8988T (cell line): ENCODE results near the gene ZNRF1.
"Not testable (repeated sequence)": the region's sequence is repeated elsewhere in the genome, so short reads cannot be mapped to it uniquely, and the experiment has no call there.

Source experiments
- DNase-seq: peaks from one replicate; pipeline ENCODE4 v3.0.0; 2011

Gene ZNRF1

DNA sequence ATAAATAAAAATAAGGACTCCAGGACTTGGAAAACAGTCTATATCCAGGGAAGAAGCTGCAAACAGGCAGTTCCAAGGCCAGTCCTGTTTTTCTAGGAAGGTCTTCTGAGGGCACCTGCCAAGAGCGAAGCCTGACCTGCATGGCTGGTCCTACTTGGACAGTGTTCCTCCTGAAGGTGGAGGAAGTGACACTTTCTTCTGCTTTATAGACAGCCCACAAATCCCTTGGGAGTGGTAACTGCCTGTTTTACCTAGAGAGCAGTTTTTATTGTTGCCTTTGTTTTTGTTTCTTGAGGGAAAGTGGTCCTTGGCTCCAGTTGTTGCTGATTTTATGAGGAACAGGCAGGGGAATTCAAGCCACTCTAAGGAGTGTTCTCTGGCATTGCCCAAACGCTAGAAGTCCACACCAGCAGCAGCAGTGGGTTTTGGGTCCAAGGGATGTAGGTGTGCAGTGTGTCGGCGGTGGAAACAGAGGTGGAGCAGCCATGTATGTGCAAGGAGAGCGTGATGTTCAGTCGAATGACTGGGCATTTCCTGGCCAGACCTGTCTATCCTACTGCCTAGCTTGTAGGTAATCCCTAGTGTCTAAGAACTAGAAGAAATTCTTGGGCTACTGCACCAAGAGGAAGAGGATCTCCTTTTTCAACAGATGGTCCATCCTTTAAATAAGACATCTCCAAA lies 82.5 kb downstream of the ZNRF1 start:
- DNase-seq, result no peak

DNA sequence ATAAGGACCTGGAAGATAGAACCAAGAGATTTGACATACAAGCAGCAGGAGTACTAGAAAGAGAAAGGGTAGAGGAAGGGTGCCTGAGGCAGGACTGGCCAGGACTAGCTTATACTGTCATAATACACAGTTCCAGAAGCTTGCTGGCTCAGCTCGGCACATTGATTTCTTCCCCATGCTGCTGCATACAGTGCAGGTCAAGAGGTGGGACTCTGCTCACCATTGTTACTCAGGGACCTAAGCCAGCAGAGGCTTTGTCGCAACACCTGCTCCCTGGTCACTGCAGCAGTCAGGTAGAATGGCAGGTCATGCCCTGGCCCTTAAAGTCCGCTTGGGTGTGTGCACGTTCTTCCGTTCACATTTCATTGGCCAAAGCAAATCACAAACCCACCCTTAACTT lies 85.0 kb downstream of the ZNRF1 start:
- DNase-seq, result no peak

DNA sequence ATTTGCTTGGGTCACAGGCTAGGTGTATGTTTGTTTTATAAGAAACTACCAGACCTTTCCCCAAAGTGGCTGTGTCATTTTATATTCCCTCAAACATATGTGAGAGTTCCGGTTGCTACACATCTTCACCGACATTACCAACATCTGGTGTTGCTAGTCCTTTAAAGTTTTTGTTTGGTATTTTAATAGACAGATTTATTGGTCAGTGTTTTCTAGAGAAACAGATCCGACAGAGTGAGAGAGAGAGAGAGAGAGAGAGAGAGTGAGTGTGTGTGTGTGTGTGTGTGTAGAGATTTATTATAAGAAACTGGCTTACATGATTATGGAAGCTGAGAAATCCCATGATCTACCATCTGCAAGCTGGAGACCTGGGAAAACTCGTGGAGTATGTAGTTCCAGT lies 86.7 kb downstream of the ZNRF1 start:
- no peak for DNase-seq

DNA sequence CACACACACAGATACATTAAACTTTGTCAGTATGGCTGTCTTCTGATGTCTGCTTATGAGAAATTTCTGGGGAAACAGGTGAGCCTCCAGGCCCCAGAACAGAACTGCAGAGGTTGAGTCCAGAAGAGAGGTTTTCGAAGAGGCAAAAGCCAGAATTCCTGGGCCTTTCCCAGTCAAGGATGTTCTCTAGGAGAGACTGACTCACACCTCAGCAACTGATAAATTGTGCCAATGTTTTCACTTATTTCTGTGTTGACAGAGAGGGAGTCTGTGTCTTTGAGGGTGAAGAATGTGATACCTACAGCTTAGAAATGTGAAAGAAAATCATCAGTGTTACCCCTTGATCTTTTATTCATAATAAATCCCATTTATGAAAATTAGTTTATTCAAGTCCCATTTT lies 87.5 kb downstream of the ZNRF1 start:
- DNase-seq, result no peak

DNA sequence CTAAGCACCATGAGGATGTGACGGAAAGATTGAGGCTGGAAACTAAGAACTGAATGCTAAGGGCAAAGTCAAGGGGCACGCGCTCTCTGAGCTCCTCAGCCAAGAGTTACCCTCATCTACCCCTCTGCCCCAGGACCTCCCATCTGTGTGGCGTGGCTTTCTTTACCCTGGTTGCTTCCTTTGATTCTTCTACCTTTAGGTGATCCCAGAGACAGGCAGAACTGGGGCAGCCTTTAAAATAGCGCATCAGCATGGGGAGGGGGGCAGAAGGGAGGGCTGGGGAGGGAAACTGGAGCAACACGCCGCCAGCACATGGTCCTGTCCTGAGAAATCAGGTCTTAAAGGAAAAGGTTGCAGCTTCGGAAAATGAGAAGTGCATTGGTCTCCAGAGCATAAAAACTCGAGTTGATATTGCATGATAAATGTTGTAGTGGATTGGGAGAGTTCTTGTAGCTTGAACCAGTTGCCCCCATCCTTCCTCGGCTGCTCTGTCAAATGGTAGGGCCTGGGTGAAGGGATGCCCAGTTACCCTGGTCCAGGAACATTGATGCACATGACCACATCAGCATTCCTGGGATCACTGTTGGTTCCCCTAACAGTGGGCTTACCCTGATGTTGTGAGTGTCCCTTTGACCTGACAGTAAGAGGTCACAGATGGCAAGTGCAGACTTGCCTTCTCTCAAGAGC lies 88.0 kb downstream of the ZNRF1 start:
- DNase-seq, result no peak

DNA sequence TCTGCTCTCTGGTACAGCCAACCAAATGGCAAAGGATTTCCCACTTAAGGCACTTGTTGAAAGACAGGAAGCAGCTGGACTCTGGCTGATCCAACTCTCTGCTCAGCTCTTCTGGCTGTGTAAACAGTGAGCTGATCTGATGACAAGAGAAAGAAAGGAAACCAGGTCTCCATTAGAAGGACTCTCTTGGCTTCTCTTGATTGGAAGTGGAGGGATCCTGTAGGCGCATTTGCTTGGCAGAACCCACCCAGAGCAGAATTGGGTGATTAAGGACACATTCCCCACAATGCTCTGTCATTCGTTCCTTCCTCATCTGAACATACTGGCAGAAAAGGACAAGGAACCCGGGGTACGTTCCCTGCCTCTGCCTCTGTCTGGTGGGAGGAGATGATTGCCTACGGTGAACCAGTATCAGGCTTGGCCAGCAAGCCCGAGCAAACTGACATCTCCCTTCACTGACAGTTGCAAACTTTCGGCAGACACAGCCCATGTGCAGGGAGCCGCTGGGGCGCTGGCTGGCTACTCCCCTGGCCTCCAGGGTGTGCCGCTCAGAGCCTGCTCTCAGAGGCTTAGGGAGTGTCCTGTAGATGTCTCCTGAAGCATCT lies 88.7 kb downstream of the ZNRF1 start:
- no peak for DNase-seq

DNA sequence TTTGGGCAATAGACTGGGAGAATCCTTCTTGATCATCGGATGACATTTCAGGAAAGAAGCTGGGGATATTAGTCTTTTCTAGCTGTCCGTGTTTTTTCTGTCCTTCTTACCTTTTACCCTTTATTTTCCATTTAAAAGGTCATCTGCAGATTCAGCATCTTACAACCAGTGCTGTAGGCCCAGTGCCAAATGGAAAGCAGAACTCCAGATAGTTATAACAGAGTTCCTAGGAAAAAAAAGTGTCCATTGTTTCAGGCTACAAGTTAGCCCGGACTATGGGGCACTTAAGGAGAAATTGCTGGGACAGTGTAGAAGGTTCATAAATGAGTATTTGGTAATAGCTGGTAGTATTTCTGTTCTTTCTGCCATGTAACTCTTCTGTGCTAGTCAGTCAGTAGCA lies 89.4 kb downstream of the ZNRF1 start:
- no peak for DNase-seq

DNA sequence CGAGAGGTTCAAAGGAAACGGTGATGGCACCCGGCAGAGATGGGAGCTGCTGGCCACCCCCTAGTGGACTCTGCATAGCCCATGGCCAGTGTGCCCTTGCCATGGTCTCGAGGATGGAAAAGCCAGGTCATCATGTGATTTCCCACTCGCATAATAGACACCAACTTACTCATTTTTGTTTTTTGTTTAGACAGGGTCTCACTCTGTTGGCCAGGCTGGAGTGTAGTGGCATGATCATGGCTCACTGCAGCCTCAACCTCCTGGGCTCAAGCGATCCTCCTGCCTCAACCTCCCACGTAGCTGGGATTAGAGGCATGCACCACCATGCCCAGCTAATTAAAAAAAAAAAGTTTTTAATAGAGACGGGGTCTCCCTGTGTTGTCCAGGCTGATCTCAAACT lies 90.1 kb downstream of the ZNRF1 start:
- no peak for DNase-seq

DNA sequence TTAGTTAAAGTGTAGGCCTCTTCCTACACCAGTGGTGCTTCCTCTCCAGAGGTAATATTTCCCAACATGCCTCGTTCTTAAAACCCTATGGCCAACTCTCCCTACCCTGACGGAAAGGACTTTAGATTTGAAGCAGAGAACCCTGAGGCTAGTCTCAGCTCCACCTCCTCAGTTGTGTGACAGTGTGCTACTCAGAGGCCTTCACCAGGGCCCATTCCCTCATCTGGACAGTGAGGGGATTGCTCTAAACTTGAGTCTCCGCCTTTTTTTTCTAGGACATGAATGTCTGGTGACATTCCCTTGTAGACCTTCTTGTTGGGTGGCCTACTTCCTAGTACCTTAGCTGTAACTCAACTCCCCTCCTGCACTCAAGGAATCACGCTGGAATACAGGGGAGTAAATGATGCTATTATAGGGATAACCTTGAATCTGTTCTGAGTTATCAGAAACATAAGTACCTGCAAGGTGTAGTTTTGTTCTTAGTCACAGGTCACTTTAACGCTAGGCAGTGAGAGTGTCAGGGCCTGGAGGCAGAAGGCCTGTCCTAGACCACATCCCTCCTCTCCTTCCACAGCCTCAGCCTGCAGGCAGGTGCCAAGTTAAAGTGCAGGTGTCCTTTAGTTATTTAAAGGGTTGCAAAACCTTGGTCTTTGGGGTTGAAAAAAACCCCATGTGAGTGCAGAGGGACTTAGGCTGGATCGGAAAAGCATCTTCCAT lies 90.8 kb downstream of the ZNRF1 start:
- no peak for DNase-seq

DNA sequence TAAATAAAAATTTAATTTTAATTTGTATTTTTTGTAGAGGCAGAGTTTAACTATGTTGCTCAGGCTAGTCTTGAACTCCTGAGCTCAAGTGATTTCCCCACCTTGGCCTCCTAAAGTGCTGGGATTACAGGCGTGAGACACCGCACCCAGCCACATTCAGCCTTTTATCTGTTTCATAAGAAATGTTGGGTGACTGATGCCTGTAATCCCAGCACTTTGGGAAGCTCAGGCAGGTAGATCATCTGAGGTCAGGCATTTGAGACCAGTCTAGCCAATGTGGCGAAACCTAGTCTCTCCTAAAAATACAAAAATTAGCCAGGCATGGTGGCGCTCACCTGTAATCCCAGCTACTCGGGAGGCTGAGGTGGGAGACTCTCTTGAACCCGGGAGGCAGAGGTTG lies 92.1 kb downstream of the ZNRF1 start:
- not testable (repeated sequence) for DNase-seq

DNA sequence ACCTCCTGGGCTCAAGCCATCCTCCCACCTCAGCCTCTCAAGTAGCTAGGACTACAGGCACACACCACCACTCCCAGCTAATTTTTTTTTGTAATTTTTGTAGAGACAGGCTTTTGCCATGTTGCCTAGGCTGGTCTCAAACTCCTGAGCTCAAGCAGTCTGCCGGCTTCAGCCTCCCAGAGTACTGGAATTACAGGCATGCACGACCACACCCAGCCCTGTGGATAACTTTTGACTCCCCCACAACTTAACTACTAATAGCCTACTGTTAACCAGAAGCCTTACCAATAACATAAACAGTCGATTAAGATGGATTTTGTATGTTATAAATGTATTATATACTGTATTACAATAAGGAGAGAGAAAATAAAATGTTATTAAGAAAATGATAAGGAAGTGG lies 92.8 kb downstream of the ZNRF1 start:
- DNase-seq, result not testable (repeated sequence)

DNA sequence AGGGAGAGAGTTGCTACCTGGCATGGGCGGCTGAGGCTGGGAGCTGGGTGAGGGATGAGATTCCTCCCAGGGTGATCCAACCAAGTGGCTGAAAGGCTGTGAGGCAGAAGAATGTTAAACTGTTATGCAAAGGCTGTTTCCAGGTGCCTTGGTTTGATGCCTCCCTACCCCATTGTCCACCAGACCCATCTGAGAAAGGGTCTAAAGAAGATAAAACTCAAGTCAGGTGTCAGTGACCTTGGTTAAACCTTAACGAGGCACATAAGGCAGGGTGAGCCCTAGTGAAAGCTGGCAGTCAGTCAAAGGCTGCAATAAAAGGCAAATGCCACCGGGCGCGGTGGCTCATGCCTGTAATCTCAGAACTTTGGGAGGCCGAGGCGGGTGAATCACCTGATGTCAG lies 94.0 kb downstream of the ZNRF1 start:
- no peak for DNase-seq

DNA sequence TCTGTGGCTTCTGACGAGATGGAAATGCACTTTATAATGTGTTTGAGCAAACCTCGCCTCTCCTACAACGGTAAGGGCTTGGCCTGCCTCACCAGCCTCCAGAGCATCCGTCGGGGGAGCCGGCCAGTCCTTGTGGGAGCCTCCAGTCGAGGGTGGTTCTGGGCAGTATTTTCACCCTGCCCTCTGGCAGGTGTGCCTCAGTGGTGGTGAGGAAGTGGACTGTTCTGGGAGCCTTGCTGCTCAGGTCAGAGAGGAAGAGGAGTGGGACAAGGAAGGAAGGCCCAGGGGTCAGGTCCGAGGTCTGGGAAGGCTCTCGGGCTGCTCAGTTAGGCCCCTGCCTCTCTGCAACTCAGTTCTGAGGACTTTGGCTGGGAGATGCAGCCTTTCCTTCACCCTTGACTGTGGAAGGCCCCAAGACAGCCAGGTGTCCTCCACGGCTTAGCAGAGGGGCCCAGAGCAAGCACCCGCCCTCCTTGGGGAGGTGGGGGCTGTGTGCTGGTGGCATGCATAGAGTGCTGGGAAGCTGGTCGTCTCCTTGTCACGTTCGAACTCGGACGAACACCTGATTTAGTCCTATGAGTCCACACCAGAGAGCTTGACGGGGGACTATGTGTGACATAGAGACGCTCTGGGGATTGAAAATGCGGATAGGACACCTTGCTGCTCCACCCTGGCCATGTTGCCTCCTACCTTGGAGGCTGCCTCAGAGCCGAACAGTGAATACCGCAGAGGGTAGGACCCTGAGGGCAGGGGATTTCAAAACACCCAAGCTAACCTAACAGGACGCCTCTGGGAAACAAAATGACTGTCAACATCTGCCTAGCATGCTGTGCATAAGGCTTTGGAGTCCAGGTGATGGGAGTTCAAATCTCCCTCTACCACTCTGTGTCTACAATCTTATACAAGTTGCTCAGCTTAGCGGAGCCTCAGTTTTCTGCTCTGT lies 95.0 kb downstream of the ZNRF1 start:
- DNase-seq, result no peak

DNA sequence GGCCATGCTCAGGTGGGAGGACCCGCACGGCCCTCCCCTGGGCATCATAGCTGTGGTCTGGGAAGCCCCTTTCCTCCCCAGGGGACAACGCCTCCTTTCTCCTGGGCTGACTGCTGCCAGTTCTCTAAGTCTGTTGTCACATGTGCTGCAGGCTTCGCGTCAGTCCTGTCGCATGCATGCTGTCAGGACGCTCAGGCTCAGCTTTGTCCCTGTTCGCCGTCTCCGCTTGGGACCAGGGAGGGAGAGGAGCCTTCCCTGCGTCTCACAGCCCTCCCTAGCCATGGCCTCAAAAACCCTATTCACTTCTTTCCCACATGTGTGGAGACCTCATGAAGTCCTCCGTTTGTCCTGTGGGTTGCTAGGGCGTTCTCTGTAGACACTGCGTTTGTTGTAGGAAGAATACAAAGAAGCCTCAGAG lies 96.4 kb downstream of the ZNRF1 start:
- no peak for DNase-seq

DNA sequence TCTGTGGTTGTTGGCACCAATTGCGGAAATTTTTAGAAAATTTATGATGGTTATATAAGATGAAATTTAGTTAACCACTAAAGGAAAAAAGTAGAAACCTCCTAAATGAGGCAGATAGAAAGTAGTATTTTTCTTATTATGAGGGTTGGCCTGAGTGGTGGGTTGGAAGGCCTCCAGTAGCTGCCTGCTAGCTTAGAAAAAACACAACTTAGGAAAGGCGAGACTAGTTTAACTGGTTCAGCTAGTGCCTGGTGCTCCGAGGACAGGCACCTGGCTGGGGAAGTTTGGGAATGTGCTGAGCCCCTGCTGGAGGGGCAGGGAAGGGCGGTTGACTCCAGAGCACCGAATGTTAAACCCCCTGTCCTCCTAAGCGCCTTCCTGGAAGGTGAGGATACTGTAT lies 97.8 kb downstream of the ZNRF1 start:
- DNase-seq, result peak; percentile 86

DNA sequence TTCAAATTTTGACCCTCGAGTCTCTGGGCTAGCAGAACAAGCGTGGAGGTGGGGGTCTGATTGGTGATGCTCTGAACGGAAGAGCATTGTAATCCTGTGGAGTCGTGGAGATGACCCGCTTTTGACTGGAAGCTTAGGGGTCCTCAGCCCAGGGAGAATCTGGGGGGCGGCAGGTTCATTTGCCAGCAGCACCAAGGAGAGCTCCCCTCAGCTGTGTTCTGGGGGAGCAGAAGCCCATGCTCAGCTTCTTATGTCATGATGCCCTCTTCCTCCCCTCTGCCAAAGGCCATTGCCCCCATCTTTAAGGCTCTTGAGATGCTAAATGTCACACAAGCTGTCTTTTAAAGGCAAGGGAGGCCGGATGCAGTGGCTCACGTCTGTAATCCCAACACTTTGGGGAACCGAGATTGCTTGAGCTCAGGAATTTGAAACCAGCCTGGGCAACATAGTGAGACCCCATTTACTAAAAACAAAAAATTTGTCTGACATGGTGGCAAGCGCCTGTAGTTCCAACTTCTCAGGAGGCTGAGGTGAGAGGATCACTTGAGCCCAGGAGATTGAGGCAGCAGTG lies 98.5 kb downstream of the ZNRF1 start:
- no peak for DNase-seq

DNA sequence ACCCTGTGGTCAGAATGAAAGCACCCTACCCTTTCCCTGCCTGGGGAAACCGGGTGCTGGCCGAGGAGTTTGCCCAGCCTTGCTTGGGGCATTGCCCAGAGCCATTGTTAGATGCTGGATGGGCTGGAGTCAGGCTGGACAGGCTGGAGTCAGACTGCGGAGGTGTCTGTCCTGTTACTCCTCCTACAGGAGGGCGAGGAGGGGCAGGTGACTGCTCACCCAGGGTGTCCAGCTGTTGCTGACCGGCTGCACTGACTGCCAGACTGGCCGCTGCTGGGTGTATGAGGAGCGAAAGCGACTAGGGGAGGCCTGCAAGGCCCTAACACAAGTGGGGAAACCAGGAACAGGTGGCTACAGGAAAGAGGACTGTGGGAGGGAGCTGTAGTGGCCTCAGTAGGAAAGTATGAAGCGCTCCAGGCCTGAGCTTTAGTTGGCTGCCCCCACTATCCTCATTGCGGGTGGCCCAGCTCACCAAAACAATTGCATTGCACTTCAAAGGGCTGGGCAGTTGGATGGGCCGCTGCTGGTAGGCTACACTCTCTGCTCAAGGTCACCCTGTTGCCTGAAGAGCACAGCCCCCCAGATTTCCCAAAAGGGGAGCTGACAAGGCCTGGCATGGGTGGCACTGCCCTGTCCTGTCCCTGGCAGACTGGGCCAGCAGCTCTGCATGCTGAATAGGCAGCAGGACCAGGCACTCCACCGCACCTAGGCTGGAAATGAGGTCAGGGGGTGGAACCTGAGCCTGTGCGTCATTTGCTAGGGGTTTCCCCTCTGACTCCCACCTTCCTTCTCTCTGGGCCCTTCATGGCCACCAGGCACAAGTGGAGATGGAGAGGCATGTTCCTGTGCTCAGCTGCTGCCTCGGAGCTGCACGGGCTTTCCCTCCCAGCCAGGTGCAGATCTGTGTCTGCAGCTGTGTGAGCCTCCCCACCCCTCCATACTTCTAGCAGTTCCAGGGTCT lies 99.4 kb downstream of the ZNRF1 start:
- DNase-seq, result no peak

DNA sequence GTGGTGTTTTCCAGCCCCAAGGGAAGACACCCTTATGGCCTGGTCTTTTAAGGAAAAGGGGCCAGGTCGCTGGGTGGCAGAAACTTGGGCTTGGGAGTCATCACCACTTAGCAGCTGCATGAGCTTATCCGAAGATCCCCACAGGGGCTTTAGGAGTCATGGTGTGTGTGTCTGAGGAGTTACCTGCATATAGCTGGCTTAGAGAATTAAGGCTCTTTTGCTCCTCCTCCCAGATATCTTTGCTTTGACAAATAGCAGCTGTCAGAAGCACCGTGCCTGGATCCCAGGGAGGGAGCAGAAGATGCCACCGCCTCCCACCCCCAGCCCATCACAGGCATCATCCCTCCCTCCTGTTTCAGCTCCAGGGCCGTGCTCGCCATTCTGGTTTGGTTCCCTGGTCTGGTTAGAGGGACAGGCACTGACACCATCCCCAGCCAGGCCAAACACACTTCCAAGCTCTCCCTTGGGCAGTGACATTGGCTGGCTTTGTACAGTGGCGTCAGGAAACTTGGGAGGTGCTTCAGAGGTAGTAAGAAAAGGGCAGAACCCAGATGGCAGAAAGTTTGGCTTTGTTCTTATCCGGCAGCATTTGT lies 100.3 kb downstream of the ZNRF1 start:
- DNase-seq, result no peak

DNA sequence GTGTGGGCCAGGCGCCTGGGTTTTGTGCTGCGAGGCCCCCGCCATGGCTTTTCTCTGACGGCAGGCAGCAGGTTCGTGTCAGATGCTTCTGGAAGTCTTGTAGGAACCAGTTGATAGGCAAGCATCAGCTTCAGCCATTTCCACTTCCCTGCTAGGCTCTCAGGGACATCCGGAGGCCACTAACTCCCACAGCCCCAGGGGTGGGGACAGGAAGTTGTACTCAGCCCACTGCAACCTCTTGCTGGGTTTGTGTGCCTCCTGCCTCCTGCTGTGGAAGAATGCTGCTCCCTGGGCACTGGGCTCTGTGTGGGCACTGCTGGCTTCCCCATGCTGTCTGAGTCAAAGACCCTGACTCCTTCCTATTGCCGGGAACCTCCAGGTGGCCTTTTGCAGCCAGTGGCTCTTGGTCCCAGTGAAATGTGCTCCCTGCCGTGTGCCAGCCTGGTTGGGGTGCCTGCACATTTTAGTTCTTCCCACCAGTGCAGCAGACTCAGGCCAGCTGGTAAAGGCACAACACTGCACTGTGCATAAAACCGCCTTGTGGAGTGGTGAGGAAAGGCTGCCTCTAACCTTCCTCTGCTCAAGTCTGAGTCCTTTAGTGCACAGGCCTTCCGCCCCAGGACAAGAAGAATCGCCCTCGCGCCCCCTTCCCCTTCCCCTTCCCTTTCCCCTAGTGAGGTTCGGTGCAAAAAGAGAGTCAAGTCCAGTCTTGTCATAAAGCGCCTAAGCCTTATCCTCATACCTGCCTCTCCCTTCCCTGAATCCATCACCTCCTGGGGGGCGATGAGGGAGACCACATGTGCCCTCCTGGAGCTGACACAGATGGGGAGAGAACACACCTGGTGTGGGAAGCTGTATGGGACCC lies 101.1 kb downstream of the ZNRF1 start:
- peak; percentile 59 for DNase-seq

DNA sequence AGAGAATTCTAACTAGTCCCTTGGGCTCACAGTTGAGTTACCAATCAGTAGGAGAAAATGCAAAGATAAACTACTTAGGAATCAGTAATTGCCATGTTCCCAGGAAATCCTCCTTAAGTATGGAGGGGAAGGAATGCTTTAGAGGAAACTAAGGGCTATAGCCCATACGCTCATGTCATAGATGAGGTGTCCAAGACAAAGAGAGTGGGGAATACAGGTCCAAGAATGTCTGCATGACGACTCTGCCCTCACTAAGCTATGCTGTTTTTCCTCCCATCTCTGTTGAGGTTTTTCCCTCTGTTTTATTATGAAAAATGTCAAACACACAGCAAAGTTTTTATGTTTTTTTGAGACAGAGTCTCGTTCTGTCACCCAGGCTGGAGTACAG lies 101.8 kb downstream of the ZNRF1 start:
- no peak for DNase-seq
